Astrocyte of the spinal cord (primary cell): ENCODE results near the gene GRAMD2B.

Experiments used
- DNase-seq: peaks from one replicate; pipeline ENCODE4 v3.0.0; 2011; ENCODE audit warnings: low read depth, low spot score
- H3K4me3 ChIP-seq: 2 replicates; pipeline ENCODE4 v1.5.1; 2011; ENCODE audit warnings: low read depth, mild to moderate bottlenecking, low read length, moderate library complexity
- in situ Hi-C: cut with HindIII; loops from 2 replicates; pipeline ENCODE4 v1.10.0; 2017; ENCODE audit warnings: low sequenced_read_pairs
- TF ChIP-seq, protein P1 (sequence below): IDR thresholded peaks from 2 replicates; pipeline ENCODE4 v1.5.1; 2012; ENCODE audit warnings: low read depth, mild to moderate bottlenecking, low read length, inconsistent platforms

Gene GRAMD2B

GRCh38 chr5:126488443-126489065, 65.3 kb downstream of the GRAMD2B start:
- no peak for DNase-seq
- no peak overlapping the region for H3K4me3 ChIP-seq
- TF ChIP-seq, protein P1, sequence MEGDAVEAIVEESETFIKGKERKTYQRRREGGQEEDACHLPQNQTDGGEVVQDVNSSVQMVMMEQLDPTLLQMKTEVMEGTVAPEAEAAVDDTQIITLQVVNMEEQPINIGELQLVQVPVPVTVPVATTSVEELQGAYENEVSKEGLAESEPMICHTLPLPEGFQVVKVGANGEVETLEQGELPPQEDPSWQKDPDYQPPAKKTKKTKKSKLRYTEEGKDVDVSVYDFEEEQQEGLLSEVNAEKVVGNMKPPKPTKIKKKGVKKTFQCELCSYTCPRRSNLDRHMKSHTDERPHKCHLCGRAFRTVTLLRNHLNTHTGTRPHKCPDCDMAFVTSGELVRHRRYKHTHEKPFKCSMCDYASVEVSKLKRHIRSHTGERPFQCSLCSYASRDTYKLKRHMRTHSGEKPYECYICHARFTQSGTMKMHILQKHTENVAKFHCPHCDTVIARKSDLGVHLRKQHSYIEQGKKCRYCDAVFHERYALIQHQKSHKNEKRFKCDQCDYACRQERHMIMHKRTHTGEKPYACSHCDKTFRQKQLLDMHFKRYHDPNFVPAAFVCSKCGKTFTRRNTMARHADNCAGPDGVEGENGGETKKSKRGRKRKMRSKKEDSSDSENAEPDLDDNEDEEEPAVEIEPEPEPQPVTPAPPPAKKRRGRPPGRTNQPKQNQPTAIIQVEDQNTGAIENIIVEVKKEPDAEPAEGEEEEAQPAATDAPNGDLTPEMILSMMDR = no peak
- in situ Hi-C loops = no loop called here

DNA sequence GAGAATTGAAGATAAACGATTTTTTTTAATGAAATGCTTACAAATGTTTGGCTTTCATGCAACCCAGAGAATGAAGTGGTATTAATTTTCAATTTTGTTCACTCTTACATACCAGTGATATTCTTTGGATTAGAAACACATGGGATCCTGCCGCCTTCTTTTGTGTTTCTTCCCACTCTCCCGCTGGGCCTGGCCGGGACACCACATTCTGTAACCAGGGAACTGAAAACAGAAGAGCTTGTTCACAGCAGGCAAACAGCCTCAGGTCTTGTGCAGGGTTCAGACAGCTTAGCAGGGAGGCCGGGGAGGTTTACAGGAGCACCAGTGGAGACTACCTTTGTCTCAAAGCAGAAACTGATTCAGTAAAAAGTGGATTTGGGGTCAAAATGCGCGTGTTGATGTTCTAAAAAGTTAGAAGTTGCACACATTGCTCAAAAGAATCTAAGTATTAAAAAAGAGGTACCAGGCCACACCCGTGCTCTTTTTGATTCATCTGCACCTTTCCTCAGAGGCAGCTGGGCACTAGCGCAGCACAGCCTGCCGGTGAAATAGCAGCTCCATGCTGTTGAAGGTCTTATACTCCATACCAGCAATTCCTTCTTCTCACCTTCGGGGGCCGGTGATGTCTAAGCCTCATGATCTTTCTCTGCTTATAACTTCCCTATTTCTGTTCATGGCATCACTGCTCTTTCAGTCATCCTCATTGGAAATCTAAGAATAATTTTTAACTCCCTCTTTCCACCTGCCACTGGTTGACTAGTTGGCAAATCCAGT, 67.1 kb downstream of the GRAMD2B start:
- peak; percentile 94 for DNase-seq
- TF ChIP-seq, protein P1 = peak; percentile 45
- H3K4me3 ChIP-seq = no peak overlapping the region
- in situ Hi-C loops = no loop called here

GRCh38 chr5:126492939-126493338, 69.7 kb downstream of the GRAMD2B start:
- in situ Hi-C loops = no loop called here
- no peak overlapping the region for H3K4me3 ChIP-seq
- TF ChIP-seq, protein P1 = peak; percentile 34
- no peak for DNase-seq

DNA sequence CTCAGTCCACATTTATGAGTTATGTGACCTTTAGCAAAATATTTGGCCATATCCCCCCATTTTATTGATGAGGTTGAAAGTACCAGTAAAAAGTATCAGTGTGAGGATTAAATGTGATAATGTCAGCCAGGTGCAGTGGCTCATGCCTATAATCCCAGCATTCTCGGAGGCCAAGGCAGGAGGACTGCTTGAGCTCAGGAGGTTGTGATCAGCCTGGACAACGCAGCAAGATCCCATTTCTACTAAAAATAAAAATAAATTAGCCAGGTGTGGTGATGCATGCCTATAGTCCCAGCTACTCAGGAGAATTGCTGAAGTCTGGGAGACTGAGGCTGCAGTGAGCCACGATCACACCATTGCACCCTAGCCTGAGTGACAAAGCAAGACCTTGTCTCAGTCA, 71.2 kb downstream of the GRAMD2B start:
- H3K4me3 ChIP-seq = no peak overlapping the region
- TF ChIP-seq, protein P1 = no peak
- in situ Hi-C loops = no loop called here
- DNase-seq = no peak

- no peak overlapping the region for H3K4me3 ChIP-seq
- TF ChIP-seq, protein P1 = no peak
- DNase-seq = no peak
- in situ Hi-C loops = no loop called here
Observed at GRCh38 chr5:126497506-126497905, 74.3 kb downstream of the GRAMD2B start.

DNA sequence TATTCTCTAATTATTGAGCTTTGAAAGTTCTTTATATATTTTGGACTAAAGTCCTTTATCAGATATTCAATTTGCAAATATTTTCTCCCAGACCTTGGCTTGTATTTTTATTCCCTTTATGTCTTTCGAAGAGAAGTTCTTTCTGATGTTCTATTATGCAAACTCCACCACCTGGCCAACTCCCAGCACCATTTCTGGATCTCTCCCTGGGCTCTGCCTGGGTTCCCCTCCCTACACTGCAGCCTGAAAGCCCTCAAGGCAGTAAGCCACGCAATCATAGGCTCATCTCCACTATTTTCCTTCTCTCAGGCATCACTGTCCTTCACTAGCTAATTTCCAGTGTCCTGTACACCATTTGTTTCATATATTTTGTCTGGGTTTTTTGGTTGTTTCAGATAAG, 76.1 kb downstream of the GRAMD2B start:
- in situ Hi-C loops = no loop called here
- TF ChIP-seq, protein P1 = no peak
- no peak overlapping the region for H3K4me3 ChIP-seq
- no peak for DNase-seq
